Retinal pigment epithelial cell (primary cell): ENCODE results near the gene NDUFAF2.
A peak's percentile ranks its signal among the peaks of the same experiment; 100 is the strongest.

ENCODE experiments used
- DNase-seq: peaks from one replicate; pipeline ENCODE4 v3.0.0-alpha.2; 2010; ENCODE audit warnings: low read depth
- H3K4me3 ChIP-seq: 2 replicates; pipeline ENCODE4 v1.5.1; 2011; ENCODE audit warnings: mild to moderate bottlenecking, low read length, control low read depth, moderate library complexity
- TF ChIP-seq, protein P1 (sequence below): conservative IDR thresholded peaks from 2 replicates; pipeline ENCODE4 v1.5.1; 2011; ENCODE audit warnings: low read depth, low read length, control low read depth, inconsistent platforms

Gene NDUFAF2

GRCh38 chr5:61002611-61003355 lies 57.8 kb downstream of the NDUFAF2 start:
- TF ChIP-seq, protein P1, sequence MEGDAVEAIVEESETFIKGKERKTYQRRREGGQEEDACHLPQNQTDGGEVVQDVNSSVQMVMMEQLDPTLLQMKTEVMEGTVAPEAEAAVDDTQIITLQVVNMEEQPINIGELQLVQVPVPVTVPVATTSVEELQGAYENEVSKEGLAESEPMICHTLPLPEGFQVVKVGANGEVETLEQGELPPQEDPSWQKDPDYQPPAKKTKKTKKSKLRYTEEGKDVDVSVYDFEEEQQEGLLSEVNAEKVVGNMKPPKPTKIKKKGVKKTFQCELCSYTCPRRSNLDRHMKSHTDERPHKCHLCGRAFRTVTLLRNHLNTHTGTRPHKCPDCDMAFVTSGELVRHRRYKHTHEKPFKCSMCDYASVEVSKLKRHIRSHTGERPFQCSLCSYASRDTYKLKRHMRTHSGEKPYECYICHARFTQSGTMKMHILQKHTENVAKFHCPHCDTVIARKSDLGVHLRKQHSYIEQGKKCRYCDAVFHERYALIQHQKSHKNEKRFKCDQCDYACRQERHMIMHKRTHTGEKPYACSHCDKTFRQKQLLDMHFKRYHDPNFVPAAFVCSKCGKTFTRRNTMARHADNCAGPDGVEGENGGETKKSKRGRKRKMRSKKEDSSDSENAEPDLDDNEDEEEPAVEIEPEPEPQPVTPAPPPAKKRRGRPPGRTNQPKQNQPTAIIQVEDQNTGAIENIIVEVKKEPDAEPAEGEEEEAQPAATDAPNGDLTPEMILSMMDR = no peak
- H3K4me3 ChIP-seq = no peak overlapping the region
- no peak for DNase-seq

DNA sequence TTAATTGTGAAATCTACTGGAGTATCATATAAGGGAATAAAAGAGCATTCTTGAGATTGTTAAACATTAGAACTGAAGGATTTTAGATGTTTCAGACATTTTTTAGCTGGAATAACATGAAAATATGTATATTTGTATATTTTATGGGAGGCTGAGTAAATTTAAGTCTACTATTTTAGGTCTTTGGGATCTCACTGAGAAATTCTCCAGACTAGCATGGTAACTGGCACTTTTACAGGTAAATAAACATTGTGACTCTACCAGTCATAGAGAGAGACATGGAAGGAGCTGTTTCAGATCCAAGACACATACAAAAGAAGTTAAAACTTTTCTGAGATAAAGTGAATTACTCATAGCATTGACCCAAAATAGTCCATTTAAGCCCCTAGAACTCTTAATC lies 59.4 kb downstream of the NDUFAF2 start:
- no peak overlapping the region for H3K4me3 ChIP-seq
- no peak for DNase-seq
- TF ChIP-seq, protein P1 = no peak

DNA sequence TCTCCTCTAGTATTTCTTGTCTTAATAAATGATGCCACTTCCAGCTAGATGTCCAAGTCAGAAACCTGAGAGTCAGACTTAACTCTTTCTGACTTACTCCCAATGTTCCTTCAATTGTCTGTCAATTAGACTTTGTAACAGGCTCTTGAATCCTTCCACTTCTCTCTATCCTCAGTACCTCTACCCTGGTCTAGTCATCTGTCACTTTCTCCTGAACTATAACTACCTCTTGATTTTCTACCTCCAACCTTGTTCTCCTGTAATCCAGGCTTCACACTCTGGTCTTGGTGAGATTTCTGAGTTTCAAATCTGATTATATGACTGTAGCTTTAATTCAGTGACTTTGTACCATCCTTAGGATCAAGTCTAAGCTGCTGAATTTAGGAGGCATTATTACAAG lies 64.9 kb downstream of the NDUFAF2 start:
- TF ChIP-seq, protein P1 = no peak
- no peak for DNase-seq
- H3K4me3 ChIP-seq = no peak overlapping the region

GRCh38 chr5:61010467-61011454 lies 65.8 kb downstream of the NDUFAF2 start:
- no peak overlapping the region for H3K4me3 ChIP-seq
- DNase-seq = no peak
- TF ChIP-seq, protein P1 = peak; percentile 39

GRCh38 chr5:61018062-61018461 lies 73.1 kb downstream of the NDUFAF2 start:
- no peak overlapping the region for H3K4me3 ChIP-seq
- TF ChIP-seq, protein P1 = no peak
- DNase-seq = no peak

DNA sequence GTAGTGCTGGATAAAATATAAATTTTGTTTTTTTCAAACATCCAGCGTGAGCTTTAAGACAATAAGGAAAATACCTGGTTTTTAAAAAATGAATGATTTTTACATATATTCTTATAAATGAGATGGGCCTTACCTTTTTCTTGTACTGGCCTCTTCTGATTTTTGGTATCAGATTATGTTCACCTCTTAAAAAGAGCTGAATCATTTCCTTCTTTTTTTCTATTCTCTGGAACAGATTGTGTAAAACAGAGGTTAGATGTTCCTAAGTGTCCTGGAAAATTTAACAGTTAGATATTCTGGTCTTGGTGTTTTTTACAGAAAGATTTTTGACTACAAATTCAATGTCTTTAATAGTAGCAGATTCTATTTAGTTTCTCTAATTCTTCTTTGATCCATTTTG lies 74.6 kb downstream of the NDUFAF2 start:
- no peak for DNase-seq
- no peak overlapping the region for H3K4me3 ChIP-seq
- TF ChIP-seq, protein P1 = no peak
